GM18511 (cell line): ENCODE results near the gene ZNF605.
"Not testable (repeated sequence)": the region's sequence is repeated elsewhere in the genome, so short reads cannot be mapped to it uniquely, and the experiment has no call there.

Source experiments
- ATAC-seq: cut with Tn5 transposase; IDR thresholded peaks from one replicate; pipeline ENCODE4 v1.9.1; 2021; ENCODE audit warnings: mild to moderate bottlenecking, moderate library complexity; ENCODE audit not compliant: unreplicated experiment

ZNF605 gene

GRCh38 chr12:132949936-132950837 lies 5.9 kb downstream of the ZNF605 start:
- ATAC-seq: no peak

GRCh38 chr12:132948146-132949066 lies 7.7 kb downstream of the ZNF605 start:
- ATAC-seq: no peak

- ATAC-seq: no peak
Observed at GRCh38 chr12:132946246-132946820, 9.8 kb downstream of the ZNF605 start.

- ATAC-seq: no peak
Observed at GRCh38 chr12:132945806-132946205, 10.3 kb downstream of the ZNF605 start.

GRCh38 chr12:132942611-132943010 lies 13.5 kb downstream of the ZNF605 start:
- no peak for ATAC-seq

- ATAC-seq: no peak
Observed at GRCh38 chr12:132941336-132941954, 14.7 kb downstream of the ZNF605 start.

- ATAC-seq: no peak
Observed at GRCh38 chr12:132940071-132940719, 15.9 kb downstream of the ZNF605 start.

- ATAC-seq: not testable (repeated sequence)
Observed at GRCh38 chr12:132938807-132939206, 17.3 kb downstream of the ZNF605 start.

GRCh38 chr12:132937476-132937875 lies 18.6 kb downstream of the ZNF605 start:
- no peak for ATAC-seq

GRCh38 chr12:132936921-132937320 lies 19.2 kb downstream of the ZNF605 start:
- ATAC-seq: not testable (repeated sequence)

GRCh38 chr12:132936163-132936562 lies 19.9 kb downstream of the ZNF605 start:
- ATAC-seq: no peak

- ATAC-seq: no peak
Observed at GRCh38 chr12:132926415-132926833, 29.7 kb downstream of the ZNF605 start.

GRCh38 chr12:132925597-132926414 lies 30.3 kb downstream of the ZNF605 start:
- ATAC-seq: no peak

- ATAC-seq: no peak
Observed at GRCh38 chr12:132924356-132924755, 31.8 kb downstream of the ZNF605 start.

GRCh38 chr12:132923356-132923909 lies 32.7 kb downstream of the ZNF605 start:
- no peak for ATAC-seq

- ATAC-seq: no peak
Observed at GRCh38 chr12:132922676-132923075, 33.4 kb downstream of the ZNF605 start.

GRCh38 chr12:132921685-132922084 lies 34.4 kb downstream of the ZNF605 start:
- ATAC-seq: no peak

- ATAC-seq: no peak
Observed at GRCh38 chr12:132918680-132919079, 37.4 kb downstream of the ZNF605 start.

- no peak for ATAC-seq
Observed at GRCh38 chr12:132909030-132909368, 47.1 kb downstream of the ZNF605 start.
